Trophoblast cell (in vitro differentiated cells and primary cell): ENCODE data around the gene CMPK1.

Experiments
- DNase-seq, 2 donors: peaks; one replicate each; pipeline ENCODE4 v3.0.0-alpha.2; 2016
- H2AFZ ChIP-seq: 2 replicates; pipeline ENCODE4 v1.6.1; 2013; ENCODE audit warnings: low read length, moderate library complexity, mild to moderate bottlenecking; ENCODE audit not compliant: insufficient read depth, poor library complexity
- H2AK5ac ChIP-seq: 2 replicates; pipeline ENCODE4 v1.6.1; 2013; ENCODE audit warnings: mild to moderate bottlenecking, low read length
- H2BK120ac ChIP-seq: 2 replicates; pipeline ENCODE4 v1.6.1; 2013; ENCODE audit warnings: low read length, mild to moderate bottlenecking, moderate library complexity; ENCODE audit not compliant: insufficient read depth, poor library complexity
- H2BK12ac ChIP-seq: 2 replicates; pipeline ENCODE4 v1.6.1; 2013; ENCODE audit warnings: mild to moderate bottlenecking, low read length, moderate library complexity
- H2BK5ac ChIP-seq: 2 replicates; pipeline ENCODE4 v1.6.1; 2013; ENCODE audit warnings: low read length, low read depth, moderate library complexity, mild to moderate bottlenecking; ENCODE audit not compliant: poor library complexity
- H3K14ac ChIP-seq: 2 replicates; pipeline ENCODE4 v1.6.1; 2013; ENCODE audit warnings: mild to moderate bottlenecking, low read length
- H3K18ac ChIP-seq: 2 replicates; pipeline ENCODE4 v1.6.1; 2013; ENCODE audit warnings: mild to moderate bottlenecking, low read length
- H3K23ac ChIP-seq: 2 replicates; pipeline ENCODE4 v1.6.1; 2013; ENCODE audit warnings: low read length
- H3K27ac ChIP-seq: 2 replicates; pipeline ENCODE4 v1.5.1; 2013; ENCODE audit warnings: low read depth, mild to moderate bottlenecking, inconsistent platforms, low read length, moderate library complexity
- H3K27me3 ChIP-seq: 2 replicates; pipeline ENCODE4 v1.6.1; 2013; ENCODE audit warnings: inconsistent platforms, mild to moderate bottlenecking, low read length, moderate library complexity; ENCODE audit not compliant: insufficient read depth
- H3K36me3 ChIP-seq, 2 experiments: 1 replicate in 1 of 2; 2 replicates in 1 of 2; pipeline ENCODE4 v1.6.1; 2013; ENCODE audit warnings: low read length in 2 of 2, mild to moderate bottlenecking in 2 of 2, moderate library complexity in 1 of 2; ENCODE audit not compliant: insufficient read depth in 2 of 2, control insufficient read depth in 1 of 2
- H3K4ac ChIP-seq: 2 replicates; pipeline ENCODE4 v1.6.1; 2013; ENCODE audit warnings: low read depth, mild to moderate bottlenecking, low read length, moderate library complexity
- H3K4me1 ChIP-seq, 2 experiments: 1 replicate in 1 of 2; 2 replicates in 1 of 2; pipeline ENCODE4 v1.6.1; 2013; ENCODE audit warnings: low read length in 2 of 2, mild to moderate bottlenecking in 2 of 2, moderate library complexity in 1 of 2; ENCODE audit not compliant: insufficient read depth in 2 of 2, control insufficient read depth in 1 of 2
- H3K4me2 ChIP-seq: 2 replicates; pipeline ENCODE4 v1.6.1; 2013; ENCODE audit warnings: inconsistent platforms, mild to moderate bottlenecking, low read length, moderate library complexity
- H3K4me3 ChIP-seq: 2 replicates; pipeline ENCODE4 v1.5.1; 2013; ENCODE audit warnings: mild to moderate bottlenecking, low read depth, low read length, inconsistent platforms
- H3K79me1 ChIP-seq: one replicate; pipeline ENCODE4 v1.6.1; 2013; ENCODE audit warnings: low read length
- H3K79me2 ChIP-seq: 2 replicates; pipeline ENCODE4 v1.6.1; 2013; ENCODE audit warnings: low read length, mild to moderate bottlenecking; ENCODE audit not compliant: control insufficient read depth, insufficient read depth, poor library complexity
- H3K9ac ChIP-seq: 2 replicates; pipeline ENCODE4 v1.6.1; 2013; ENCODE audit warnings: mild to moderate bottlenecking, low read length
- H3K9me3 ChIP-seq: 2 replicates; pipeline ENCODE4 v1.6.1; 2013; ENCODE audit warnings: low read depth, mild to moderate bottlenecking, control low read depth, inconsistent platforms, low read length; ENCODE audit not compliant: insufficient read depth
- H4K12ac ChIP-seq: 2 replicates; pipeline ENCODE4 v1.6.1; 2013; ENCODE audit warnings: low read depth, mild to moderate bottlenecking, low read length, moderate library complexity
- H4K8ac ChIP-seq: 2 replicates; pipeline ENCODE4 v1.6.1; 2013; ENCODE audit warnings: low read depth, mild to moderate bottlenecking, low read length, moderate library complexity
- H4K91ac ChIP-seq: one replicate; pipeline ENCODE4 v1.6.1; 2013; ENCODE audit warnings: low read depth, mild to moderate bottlenecking, low read length, moderate library complexity
- WGBS: extraction: QIAGEN DNeasy Blood & Tissue Kit; methylation state at CpG from one replicate; pipeline ENCODE4 v1.1.7; 2013; ENCODE audit warnings: missing lambda C conversion rate; ENCODE audit not compliant: insufficient read length, insufficient coverage; ENCODE audit errors: extremely low coverage; 5-methylcytosine and 5-hydroxymethylcytosine counted together

CMPK1 gene

GRCh38 chr1:47331875-47332274 is 1.7 kb upstream of the CMPK1 start:
- H3K27ac ChIP-seq, result no peak overlapping the region
- no peak overlapping the region for H2BK12ac ChIP-seq
- H3K4me2 ChIP-seq, result no peak overlapping the region
- no peak overlapping the region for H4K12ac ChIP-seq
- H3K79me1 ChIP-seq, result peaks cover 11% of the 10 kb centered on the region
- H2BK120ac ChIP-seq, result no peak overlapping the region
- H3K4ac ChIP-seq, result no peak overlapping the region
- H3K27me3 ChIP-seq, result no peaks in the 10 kb centered on the region
- peaks cover 7 to 8% of the 10 kb centered on the region in 2 experiments for H3K4me1 ChIP-seq
- no peak overlapping the region for H4K8ac ChIP-seq
- H2BK5ac ChIP-seq, result no peak overlapping the region
- no peak overlapping the region for H3K18ac ChIP-seq
- H3K36me3 ChIP-seq, result no peaks in the 10 kb centered on the region
- H3K79me2 ChIP-seq, result peaks cover 9% of the 10 kb centered on the region
- no peak overlapping the region for H2AK5ac ChIP-seq
- no peak overlapping the region for H3K4me3 ChIP-seq
- H3K9me3 ChIP-seq, result no peaks in the 10 kb centered on the region
- no peak overlapping the region for H4K91ac ChIP-seq
- H3K23ac ChIP-seq, result no peak overlapping the region
- H2AFZ ChIP-seq, result no peak overlapping the region
- H3K9ac ChIP-seq, result no peak overlapping the region
- H3K14ac ChIP-seq, result no peak overlapping the region
- no peak for DNase-seq
- no CpG with 5 or more reads among the region's 2 CpGs for WGBS

GRCh38 chr1:47332779-47333577 is 612 bp upstream of the CMPK1 start:
- Histone ChIP-seq H3K36me3 (no peaks in the 10 kb centered on the region), H2BK12ac (no peak overlapping the region), H3K27me3 (no peaks in the 10 kb centered on the region), H3K4me1 (peaks cover 7 to 8% of the 10 kb centered on the region in 2 experiments), H3K4ac (peak overlapping the region; percentile 26), H3K79me1 (peaks cover 11% of the 10 kb centered on the region), H3K14ac (peak overlapping the region; percentile 52), H4K91ac (peak overlapping the region; percentile 33), H3K9me3 (no peaks in the 10 kb centered on the region), H2AK5ac (peak overlapping the region; percentile 36), H3K9ac (peak overlapping the region; percentile 49), H3K4me3 (peak overlapping the region; percentile 69), H2BK120ac (no peak overlapping the region), H3K79me2 (peaks cover 9% of the 10 kb centered on the region), H2BK5ac (peak overlapping the region; percentile 34), H4K8ac (peak overlapping the region; percentile 77), H3K27ac (peak overlapping the region; percentile 99), H2AFZ (no peak overlapping the region), H3K18ac (peak overlapping the region; percentile 13), H3K4me2 (peak overlapping the region; percentile 70), H4K12ac (peak overlapping the region; percentile 10), H3K23ac (no peak overlapping the region)
- WGBS, result 100% methylated on average over 1 of the region's 19 CpGs
- DNase-seq, result no peak

GRCh38 chr1:47333922-47334764 is 553 bp downstream of the CMPK1 start:
- H3K27me3 ChIP-seq, result no peaks in the 10 kb centered on the region
- peaks cover 7 to 8% of the 10 kb centered on the region in 2 experiments for H3K4me1 ChIP-seq

GRCh38 chr1:47334765-47335435 is 1.3 kb downstream of the CMPK1 start:
- no CpG with 5 or more reads among the region's 9 CpGs for WGBS
- no peaks in the 10 kb centered on the region for H3K27me3 ChIP-seq
- H3K4me3 ChIP-seq, result peak overlapping the region; percentile 90
- peak overlapping the region; percentile 53 for H2AFZ ChIP-seq
- H3K18ac ChIP-seq, result peak overlapping the region; percentile 96
- peaks cover 11% of the 10 kb centered on the region for H3K79me1 ChIP-seq
- H2AK5ac ChIP-seq, result no peak overlapping the region
- H3K9me3 ChIP-seq, result no peaks in the 10 kb centered on the region
- no peak overlapping the region for H4K12ac ChIP-seq
- H3K4ac ChIP-seq, result peak overlapping the region; percentile 91
- H3K4me1 ChIP-seq, result peaks cover 7 to 8% of the 10 kb centered on the region in 2 experiments
- peak overlapping the region; percentile 62 for H3K4me2 ChIP-seq
- peaks cover 9% of the 10 kb centered on the region for H3K79me2 ChIP-seq
- no peak overlapping the region for H3K9ac ChIP-seq
- no peak overlapping the region for H2BK120ac ChIP-seq
- H3K36me3 ChIP-seq, result no peaks in the 10 kb centered on the region
- no peak overlapping the region for H2BK12ac ChIP-seq
- H4K91ac ChIP-seq, result no peak overlapping the region
- peak overlapping the region; percentile 99 for H3K27ac ChIP-seq
- H4K8ac ChIP-seq, result peak overlapping the region; percentile 97
- H2BK5ac ChIP-seq, result no peak overlapping the region
- peak overlapping the region; percentile 98 for H3K14ac ChIP-seq
- H3K23ac ChIP-seq, result no peak overlapping the region
- DNase-seq, result no peak

More at GRCh38 chr1:47333922-47334764, 553 bp downstream of the CMPK1 start:
- peak overlapping the region; percentile 97 for H2BK5ac ChIP-seq
- H3K9me3 ChIP-seq, result no peaks in the 10 kb centered on the region
- peak overlapping the region; percentile 98 for H4K91ac ChIP-seq
- peak overlapping the region; percentile 99 for H4K8ac ChIP-seq
- peak overlapping the region; percentile 99 for H4K12ac ChIP-seq
- H3K27ac ChIP-seq, result peak overlapping the region; percentile 99
- peak overlapping the region; percentile 62 for H3K4me2 ChIP-seq
- peak overlapping the region; percentile 97 for H2BK120ac ChIP-seq
- H3K9ac ChIP-seq, result peak overlapping the region; percentile 93
- H3K36me3 ChIP-seq, result no peaks in the 10 kb centered on the region
- H3K18ac ChIP-seq, result peak overlapping the region; percentile 97
- peaks cover 11% of the 10 kb centered on the region for H3K79me1 ChIP-seq
- peaks cover 9% of the 10 kb centered on the region for H3K79me2 ChIP-seq
- H2AFZ ChIP-seq, result peak overlapping the region; percentile 98
- H3K23ac ChIP-seq, result no peak overlapping the region
- H2BK12ac ChIP-seq, result peak overlapping the region; percentile 51
- DNase-seq, result peak; percentile 83 to 94
- peak overlapping the region; percentile 99 for H3K14ac ChIP-seq
- peak overlapping the region; percentile 96 for H3K4ac ChIP-seq
- peak overlapping the region; percentile 88 for H2AK5ac ChIP-seq
- H3K4me3 ChIP-seq, result peak overlapping the region; percentile 90
- WGBS, result no CpG with 5 or more reads among the region's 90 CpGs
